Kidney tubule cell (primary cell): Measurements from ENCODE around the gene KIF12.
"Not testable (repeated sequence)": the region's sequence is repeated elsewhere in the genome, so short reads cannot be mapped to it uniquely, and the experiment has no call there.

Experiments used
- DNase-seq: peaks from one replicate; pipeline ENCODE4 v3.0.0-alpha.2; 2018; ENCODE audit warnings: low spot score

Gene KIF12

DNA sequence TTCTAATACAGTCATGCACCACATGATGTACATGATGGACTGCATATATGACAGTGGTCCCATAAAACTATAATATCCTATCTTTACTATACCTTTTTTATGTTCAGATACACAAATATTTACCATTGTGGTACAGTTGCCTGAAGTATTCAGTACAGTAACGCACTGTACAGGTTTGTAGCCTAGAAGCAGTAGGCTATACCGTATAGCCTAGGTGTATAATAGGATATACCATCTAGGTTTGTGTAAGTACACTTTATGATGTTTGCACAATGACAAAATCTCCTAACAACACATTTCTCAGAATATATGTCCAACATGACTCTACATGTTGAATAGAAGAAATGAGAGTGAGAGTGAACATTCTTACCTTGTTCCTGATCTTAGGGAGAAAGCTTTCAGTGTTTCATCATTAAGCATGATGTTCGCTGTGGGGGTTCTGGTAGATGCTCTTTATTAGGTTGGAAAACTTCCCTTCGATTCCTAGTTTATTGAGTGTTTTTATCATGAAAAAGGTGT is 52.8 kb downstream of the KIF12 start:
- DNase-seq = no peak

DNA sequence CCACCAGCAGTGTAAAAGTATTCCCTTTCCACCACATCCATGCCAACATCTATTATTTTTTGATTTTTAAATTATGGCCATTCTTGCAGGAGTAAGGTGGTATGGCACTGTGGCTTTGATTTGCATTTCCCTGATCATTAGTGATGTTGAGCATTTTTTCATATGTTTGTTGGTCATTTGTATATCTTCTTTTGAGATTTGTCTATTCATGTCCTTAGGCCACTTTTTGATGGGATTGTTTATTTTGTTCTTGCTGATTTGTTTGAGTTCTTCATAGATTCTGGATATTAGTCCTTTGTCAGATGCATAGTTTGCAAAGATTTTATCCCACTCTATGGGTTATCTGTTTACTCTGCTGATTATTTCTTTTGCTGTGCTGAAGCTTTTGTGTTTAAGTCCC is 55.4 kb downstream of the KIF12 start:
- DNase-seq = not testable (repeated sequence)
